Iris pigment epithelial cell (primary cell): Measurements from ENCODE around the gene ATOX1.
A peak's percentile ranks its signal among the peaks of the same experiment; 100 is the strongest.
"Not testable (repeated sequence)": the region's sequence is repeated elsewhere in the genome, so short reads cannot be mapped to it uniquely, and the experiment has no call there.

Source experiments
- DNase-seq: peaks from one replicate; pipeline ENCODE4 v3.0.0-alpha.2; 2011; ENCODE audit warnings: low read depth

Gene ATOX1

DNA sequence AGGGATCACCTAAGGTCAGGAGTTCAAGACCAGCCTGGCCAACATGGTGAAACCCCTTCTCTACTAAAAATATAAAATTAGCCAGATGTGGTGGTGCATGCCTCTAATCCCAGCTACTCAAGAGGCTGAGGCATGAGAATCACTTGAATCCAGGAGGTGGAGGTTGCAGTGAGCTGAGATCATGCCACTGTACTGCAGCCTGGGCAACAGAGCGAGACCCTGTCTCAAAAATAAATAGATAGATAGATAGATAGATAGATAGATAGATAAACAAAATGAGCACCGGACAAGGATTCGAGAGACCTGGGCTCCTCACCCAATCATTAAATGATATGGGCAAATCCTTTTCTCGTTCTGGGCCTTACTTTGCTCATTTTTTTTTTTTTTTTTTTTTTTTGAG, 60.4 kb downstream of the ATOX1 start:
- DNase-seq = not testable (repeated sequence)

DNA sequence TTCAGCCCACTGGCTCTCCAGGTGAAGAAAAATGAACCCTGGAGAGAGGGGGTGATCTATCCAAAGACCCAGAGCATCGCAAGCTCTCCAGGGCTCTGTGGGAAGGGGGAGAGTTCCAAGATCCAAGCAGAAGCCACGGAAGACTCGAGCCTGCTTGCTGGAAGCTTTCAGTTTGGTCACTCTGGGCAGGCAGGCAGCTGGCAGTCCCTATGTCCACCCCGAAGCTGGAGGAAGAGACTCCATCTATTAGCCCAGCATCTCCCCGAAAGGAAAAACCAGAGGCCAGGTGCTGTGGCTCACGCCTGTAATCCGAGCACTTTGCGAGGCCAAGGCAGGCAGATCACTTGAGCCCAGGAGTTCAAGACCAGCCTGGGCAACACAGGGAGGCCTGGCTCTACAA, 61.0 kb downstream of the ATOX1 start:
- DNase-seq = no peak

- DNase-seq = peak; percentile 99
Observed at GRCh38 chr5:151696470-151697061, 61.9 kb downstream of the ATOX1 start.

GRCh38 chr5:151695464-151695863, 63.0 kb downstream of the ATOX1 start:
- DNase-seq = no peak

- DNase-seq = peak; percentile 15
Observed at GRCh38 chr5:151694035-151694485, 64.4 kb downstream of the ATOX1 start.
